GM18505 (cell line): Measurements from ENCODE around the gene TINAG.
A peak's percentile ranks its signal among the peaks of the same experiment; 100 is the strongest.

Experiments
- ATAC-seq: cut with Tn5 transposase; IDR thresholded peaks from one replicate; pipeline ENCODE4 v1.9.1; 2021; ENCODE audit not compliant: unreplicated experiment
- POLR2A ChIP-seq: IDR thresholded peaks from 4 replicates; pipeline ENCODE4 v1.6.1; 2011; ENCODE audit warnings: borderline replicate concordance; ENCODE audit not compliant: insufficient read depth, insufficient read length; ENCODE audit errors: extremely low read depth

Gene TINAG, protein sequence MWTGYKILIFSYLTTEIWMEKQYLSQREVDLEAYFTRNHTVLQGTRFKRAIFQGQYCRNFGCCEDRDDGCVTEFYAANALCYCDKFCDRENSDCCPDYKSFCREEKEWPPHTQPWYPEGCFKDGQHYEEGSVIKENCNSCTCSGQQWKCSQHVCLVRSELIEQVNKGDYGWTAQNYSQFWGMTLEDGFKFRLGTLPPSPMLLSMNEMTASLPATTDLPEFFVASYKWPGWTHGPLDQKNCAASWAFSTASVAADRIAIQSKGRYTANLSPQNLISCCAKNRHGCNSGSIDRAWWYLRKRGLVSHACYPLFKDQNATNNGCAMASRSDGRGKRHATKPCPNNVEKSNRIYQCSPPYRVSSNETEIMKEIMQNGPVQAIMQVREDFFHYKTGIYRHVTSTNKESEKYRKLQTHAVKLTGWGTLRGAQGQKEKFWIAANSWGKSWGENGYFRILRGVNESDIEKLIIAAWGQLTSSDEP

GRCh38 chr6:54308289-54308985 lies at the start of gene TINAG:
TSS of gene TINAG (plus strand) at chr6:54308441. CDS start at chr6:54308551, 110 bp downstream.
- TF ChIP-seq POLR2A = no peak
- peak; percentile 29 for ATAC-seq

GRCh38 chr6:54260025-54260424 lies 48.2 kb upstream of the TINAG start:
- ATAC-seq = no peak

DNA sequence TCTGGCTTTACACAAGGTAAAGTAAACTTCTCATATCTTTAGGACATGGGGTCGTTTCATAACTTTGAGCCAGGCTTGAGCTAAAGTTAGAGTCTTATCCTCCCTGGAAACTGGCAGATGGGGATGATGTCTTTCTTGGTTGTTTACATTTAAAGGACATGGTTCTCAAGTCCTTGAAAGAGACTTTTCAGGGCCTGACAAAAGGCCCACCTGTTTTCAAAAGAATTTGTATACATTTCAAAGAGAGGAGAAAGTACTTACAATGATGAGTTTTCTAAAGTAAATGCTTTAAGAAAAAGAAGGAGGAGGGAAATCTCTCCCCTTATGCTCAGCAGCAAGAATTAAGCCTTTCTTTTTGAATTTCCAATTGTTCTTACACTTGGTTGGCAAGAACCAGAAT lies 45.7 kb upstream of the TINAG start:
- no peak for TF ChIP-seq POLR2A
- ATAC-seq = no peak

More at GRCh38 chr6:54260025-54260424, 48.2 kb upstream of the TINAG start:
- no peak for TF ChIP-seq POLR2A

DNA sequence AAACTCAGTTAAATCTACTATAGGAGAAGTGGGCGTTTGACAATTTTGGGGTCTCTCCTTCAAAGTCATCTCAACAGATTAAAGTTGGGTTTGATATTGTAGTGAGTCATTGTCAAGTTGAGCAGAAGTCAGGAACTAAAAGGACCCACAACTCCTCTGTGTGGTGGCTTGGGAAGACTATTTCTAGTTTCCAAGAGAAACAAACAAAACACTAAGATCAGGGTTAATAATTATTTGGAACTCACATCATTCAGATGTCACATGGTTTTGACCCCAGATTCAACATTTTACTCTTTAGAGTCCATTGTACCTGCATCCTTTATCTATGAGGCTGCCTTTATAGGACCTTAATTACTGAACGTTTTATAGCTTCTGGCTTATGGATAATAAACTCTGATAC lies 45.3 kb upstream of the TINAG start:
- no peak for TF ChIP-seq POLR2A

GRCh38 chr6:54264581-54265272 lies 43.5 kb upstream of the TINAG start:
- TF ChIP-seq POLR2A = no peak
- ATAC-seq = no peak

More for the DNA sequence above, 45.3 kb upstream of the TINAG start:
- no peak for ATAC-seq

DNA sequence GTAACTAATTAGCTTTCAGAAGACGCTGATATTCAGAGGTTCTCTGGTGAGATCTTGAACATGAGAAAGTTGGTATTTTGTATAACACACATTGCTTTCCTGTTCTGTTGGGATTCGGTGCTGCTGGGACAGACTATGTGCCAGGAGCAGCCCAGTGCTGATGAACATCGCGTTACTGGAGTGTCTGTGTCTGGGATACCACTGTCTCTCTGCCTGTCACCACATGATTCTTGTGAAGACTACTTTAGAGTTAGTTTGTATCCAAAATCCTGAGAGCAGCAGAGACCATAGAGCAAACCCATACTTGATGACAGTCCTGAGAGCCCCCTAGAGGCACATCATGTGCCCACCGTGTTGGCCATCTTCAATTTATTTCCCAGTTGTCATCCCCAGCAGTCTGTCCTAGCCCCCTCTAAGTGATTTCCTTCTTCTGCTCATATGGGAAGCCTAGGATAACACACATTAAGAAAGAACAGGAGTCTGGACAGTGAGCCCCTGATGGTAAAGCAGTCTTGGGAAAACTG lies 41.8 kb upstream of the TINAG start:
- no peak for ATAC-seq

GRCh38 chr6:54267798-54268197 lies 40.4 kb upstream of the TINAG start:
- no peak for TF ChIP-seq POLR2A
- no peak for ATAC-seq

More for the DNA sequence above, 41.8 kb upstream of the TINAG start:
- TF ChIP-seq POLR2A = no peak

- no peak for ATAC-seq
- no peak for TF ChIP-seq POLR2A
Observed at GRCh38 chr6:54273214-54273820, 34.9 kb upstream of the TINAG start.

DNA sequence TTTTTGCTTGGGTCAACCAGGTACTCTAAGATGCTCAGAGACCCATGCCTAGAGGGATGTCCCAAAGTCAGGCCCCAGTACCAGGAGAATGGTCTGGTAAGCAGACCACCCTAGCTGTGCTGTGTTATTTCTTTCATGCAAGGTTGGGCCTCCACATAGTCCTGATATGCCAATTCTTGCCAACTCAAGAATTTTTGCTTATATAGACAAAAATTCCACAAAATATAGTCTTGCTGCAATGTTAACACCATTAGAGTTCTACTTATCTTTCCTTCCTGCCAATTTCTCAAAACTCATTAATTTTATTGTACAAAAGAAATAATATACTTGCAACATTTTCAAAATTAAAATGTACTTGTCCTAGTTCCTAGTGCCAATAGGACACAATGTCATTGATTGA lies 33.9 kb upstream of the TINAG start:
- no peak for ATAC-seq
- no peak for TF ChIP-seq POLR2A

DNA sequence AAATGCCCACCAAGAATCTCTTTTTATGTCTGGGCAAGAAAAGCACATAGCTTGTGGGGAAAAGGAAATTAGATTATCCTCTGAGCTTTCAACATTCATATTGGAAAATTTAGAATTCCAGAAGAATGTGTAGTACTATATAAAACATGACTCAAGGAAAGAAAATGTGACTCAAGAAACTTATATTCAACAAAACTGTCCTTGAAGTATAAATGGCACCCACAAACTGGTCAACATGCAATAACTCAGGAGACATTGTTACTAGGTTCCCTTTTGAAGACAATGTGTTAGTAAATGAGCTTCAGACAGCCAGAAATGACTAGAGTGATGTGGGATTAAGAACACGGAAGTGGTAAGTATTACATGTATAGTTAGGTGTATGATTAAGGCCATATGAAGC lies 26.1 kb upstream of the TINAG start:
- TF ChIP-seq POLR2A = no peak
- no peak for ATAC-seq

DNA sequence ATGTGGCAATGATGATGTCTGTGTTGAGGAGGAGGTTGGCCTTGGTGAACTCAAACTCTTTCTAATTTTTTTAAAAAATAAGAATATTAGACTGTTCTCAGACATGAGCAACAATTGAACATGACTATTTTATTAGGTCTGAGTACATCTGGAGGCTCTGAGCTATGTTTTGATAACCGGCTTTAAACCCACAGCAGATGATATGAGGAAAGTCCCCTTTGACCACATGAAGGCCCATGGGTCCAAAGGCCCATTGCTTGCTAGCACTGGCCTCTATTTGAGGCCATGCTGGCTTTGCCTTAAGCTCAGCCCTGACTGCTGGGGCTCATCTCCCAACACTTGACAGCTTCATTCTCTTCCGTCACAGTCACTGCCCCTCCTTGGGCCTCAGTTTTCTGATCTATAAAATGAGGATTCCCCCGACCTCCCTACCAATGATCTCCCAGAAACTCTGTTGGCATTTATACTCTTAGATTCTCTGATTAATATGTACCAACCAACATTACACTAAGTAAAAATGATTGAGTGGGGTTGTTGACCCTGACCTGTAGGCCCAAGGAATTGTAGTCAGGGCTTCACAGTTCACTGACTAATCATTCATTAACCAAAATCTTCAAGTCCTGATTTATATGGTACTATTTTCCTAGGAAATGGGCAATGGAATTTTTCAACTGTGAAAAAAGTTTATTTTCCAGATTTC lies 23.9 kb upstream of the TINAG start:
- no peak for TF ChIP-seq POLR2A
- no peak for ATAC-seq

- ATAC-seq = no peak
- TF ChIP-seq POLR2A = no peak
Observed at GRCh38 chr6:54285595-54285994, 22.6 kb upstream of the TINAG start.
